ENCODE results near the gene LTA.

LTA gene

DNA sequence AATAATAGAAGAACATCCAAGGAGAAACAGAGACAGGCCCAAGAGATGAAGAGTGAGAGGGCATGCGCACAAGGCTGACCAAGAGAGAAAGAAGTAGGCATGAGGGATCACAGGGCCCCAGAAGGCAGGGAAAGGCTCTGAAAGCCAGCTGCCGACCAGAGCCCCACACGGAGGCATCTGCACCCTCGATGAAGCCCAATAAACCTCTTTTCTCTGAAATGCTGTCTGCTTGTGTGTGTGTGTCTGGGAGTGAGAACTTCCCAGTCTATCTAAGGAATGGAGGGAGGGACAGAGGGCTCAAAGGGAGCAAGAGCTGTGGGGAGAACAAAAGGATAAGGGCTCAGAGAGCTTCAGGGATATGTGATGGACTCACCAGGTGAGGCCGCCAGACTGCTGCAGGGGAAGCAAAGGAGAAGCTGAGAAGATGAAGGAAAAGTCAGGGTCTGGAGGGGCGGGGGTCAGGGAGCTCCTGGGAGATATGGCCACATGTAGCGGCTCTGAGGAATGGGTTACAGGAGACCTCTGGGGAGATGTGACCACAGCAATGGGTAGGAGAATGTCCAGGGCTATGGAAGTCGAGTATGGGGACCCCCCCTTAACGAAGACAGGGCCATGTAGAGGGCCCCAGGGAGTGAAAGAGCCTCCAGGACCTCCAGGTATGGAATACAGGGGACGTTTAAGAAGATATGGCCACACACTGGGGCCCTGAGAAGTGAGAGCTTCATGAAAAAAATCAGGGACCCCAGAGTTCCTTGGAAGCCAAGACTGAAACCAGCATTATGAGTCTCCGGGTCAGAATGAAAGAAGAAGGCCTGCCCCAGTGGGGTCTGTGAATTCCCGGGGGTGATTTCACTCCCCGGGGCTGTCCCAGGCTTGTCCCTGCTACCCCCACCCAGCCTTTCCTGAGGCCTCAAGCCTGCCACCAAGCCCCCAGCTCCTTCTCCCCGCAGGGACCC is 2.3 kb downstream of the LTA start:
- DNase-seq, result no peak

- no peak for DNase-seq
Measured at GRCh38 chr6:31575335-31575901, 3.3 kb downstream of the LTA start, which contains the start of gene TNF. TNF (plus strand) TSS chr6:31575565; CDS start chr6:31575742, 177 bp downstream.

- no peak for DNase-seq
Measured at GRCh38 chr6:31575952-31576685, 4.0 kb downstream of the LTA start.

DNA sequence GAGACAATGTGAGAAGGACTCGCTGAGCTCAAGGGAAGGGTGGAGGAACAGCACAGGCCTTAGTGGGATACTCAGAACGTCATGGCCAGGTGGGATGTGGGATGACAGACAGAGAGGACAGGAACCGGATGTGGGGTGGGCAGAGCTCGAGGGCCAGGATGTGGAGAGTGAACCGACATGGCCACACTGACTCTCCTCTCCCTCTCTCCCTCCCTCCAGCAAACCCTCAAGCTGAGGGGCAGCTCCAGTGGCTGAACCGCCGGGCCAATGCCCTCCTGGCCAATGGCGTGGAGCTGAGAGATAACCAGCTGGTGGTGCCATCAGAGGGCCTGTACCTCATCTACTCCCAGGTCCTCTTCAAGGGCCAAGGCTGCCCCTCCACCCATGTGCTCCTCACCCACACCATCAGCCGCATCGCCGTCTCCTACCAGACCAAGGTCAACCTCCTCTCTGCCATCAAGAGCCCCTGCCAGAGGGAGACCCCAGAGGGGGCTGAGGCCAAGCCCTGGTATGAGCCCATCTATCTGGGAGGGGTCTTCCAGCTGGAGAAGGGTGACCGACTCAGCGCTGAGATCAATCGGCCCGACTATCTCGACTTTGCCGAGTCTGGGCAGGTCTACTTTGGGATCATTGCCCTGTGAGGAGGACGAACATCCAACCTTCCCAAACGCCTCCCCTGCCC is 4.9 kb downstream of the LTA start:
- DNase-seq, result no peak

DNA sequence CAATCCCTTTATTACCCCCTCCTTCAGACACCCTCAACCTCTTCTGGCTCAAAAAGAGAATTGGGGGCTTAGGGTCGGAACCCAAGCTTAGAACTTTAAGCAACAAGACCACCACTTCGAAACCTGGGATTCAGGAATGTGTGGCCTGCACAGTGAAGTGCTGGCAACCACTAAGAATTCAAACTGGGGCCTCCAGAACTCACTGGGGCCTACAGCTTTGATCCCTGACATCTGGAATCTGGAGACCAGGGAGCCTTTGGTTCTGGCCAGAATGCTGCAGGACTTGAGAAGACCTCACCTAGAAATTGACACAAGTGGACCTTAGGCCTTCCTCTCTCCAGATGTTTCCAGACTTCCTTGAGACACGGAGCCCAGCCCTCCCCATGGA is 5.5 kb downstream of the LTA start:
- no peak for DNase-seq

DNA sequence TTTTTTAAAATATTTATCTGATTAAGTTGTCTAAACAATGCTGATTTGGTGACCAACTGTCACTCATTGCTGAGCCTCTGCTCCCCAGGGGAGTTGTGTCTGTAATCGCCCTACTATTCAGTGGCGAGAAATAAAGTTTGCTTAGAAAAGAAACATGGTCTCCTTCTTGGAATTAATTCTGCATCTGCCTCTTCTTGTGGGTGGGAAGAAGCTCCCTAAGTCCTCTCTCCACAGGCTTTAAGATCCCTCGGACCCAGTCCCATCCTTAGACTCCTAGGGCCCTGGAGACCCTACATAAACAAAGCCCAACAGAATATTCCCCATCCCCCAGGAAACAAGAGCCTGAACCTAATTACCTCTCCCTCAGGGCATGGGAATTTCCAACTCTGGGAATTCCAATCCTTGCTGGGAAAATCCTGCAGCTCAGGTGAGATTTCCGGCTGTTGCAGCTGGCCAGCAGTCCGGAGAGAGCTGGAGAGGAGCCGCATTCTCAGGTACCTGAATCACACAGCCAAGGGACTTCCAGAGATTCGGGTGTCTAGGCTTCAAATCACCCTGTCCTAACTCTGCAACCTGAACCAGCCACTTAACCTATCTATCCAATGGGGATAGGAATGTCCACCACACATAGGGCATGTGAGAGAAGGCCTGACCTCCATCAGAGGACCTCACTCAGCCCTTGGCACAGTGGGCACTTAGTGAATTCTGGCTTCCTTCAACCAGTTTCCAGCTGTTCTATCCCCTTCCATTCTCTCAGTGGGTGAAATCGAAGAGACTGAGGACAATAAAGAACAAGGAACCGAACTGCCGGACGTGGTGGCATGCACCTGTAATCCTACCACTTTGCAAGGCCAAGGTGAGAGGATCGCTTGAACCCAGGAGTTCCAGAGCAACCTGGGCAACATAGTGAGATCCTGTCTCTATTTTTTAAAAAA is 6.4 kb downstream of the LTA start:
- no peak for DNase-seq

GRCh38 chr6:31579119-31579505 is 7.0 kb downstream of the LTA start:
- DNase-seq, result no peak

GRCh38 chr6:31579546-31580437 is 7.7 kb downstream of the LTA start:
- no peak for DNase-seq

GRCh38 chr6:31580438-31580740 is 8.3 kb downstream of the LTA start:
- DNase-seq, result no peak

- peak; percentile 51 for DNase-seq
Measured at GRCh38 chr6:31580807-31581433, 8.8 kb downstream of the LTA start.

- DNase-seq, result peak; percentile 40
Measured at GRCh38 chr6:31581434-31582229, 9.5 kb downstream of the LTA start.

DNA sequence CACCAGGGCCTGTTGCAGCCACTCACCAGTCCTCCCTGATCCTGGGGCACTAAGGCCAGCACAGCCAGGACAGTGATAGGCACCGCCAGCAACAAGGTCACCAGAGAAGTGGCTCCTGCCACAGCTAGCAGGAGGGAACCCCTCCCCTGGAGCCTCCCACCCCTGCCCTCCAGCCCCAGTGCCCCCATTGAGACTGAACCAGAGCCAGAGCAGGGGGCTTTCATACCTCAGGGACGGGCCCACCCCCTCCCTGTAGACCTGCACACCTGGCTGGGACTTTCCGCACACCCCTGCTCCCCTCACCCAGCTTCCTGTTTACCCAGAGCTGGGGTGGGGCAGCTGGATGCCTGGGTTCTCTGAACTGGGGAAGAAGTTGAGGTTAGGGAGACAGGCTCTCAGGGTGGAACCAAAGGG is 10.1 kb downstream of the LTA start, which contains the start of gene LTB:
LTB (minus strand) TSS at position 195 of the 414 bp plus-strand sequence; CDS start at position 188, 7 bp downstream.
- DNase-seq, result no peak

DNA sequence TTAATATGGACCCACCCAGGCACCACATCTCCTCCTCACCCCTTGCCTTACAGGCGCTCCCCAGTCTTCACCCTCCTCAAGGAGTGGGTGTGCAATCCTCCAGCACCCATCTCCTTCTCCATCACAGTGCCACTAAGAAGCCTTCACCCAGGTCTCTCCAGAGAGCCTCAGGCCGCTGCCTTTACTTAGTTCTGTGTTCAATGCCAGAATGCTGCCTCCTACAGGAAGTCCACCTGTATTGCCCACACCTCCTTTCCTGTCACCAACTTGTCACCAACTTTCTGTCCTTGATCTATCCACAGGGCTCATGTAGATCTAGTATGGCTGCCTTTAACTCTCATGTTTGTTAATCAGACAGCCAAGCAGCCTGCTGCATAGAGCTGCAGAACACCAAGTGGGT is 13.4 kb downstream of the LTA start:
- DNase-seq, result peak; percentile 90

DNA sequence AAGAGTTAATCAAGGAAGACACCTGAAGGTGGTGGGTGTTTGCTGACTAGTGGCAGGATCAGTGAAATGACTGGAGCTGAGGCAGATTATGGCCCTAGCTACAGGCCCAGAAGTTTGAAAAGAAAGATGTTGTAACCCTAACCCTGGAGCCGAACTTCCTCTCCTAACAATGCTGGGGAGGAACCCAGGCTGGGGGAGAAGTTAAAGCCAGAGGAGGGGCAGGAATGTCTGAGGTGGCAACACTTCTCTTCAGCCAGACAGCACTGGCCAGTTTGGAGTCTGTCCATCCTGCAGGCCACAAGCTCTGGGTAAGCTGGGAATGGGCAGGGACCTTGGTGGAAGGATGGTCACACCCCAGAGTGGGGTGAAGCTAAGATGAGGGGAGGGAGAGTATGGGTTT is 13.9 kb downstream of the LTA start, which contains the start of gene LST1:
LST1 (plus strand) TSS at position 270 of the 400 bp plus-strand sequence. CDS start 1,023 bp downstream, outside the sequence.
- DNase-seq, result peak; percentile 90

- peak; percentile 90 for DNase-seq
Measured at GRCh38 chr6:31586599-31587281, 14.7 kb downstream of the LTA start.

DNA sequence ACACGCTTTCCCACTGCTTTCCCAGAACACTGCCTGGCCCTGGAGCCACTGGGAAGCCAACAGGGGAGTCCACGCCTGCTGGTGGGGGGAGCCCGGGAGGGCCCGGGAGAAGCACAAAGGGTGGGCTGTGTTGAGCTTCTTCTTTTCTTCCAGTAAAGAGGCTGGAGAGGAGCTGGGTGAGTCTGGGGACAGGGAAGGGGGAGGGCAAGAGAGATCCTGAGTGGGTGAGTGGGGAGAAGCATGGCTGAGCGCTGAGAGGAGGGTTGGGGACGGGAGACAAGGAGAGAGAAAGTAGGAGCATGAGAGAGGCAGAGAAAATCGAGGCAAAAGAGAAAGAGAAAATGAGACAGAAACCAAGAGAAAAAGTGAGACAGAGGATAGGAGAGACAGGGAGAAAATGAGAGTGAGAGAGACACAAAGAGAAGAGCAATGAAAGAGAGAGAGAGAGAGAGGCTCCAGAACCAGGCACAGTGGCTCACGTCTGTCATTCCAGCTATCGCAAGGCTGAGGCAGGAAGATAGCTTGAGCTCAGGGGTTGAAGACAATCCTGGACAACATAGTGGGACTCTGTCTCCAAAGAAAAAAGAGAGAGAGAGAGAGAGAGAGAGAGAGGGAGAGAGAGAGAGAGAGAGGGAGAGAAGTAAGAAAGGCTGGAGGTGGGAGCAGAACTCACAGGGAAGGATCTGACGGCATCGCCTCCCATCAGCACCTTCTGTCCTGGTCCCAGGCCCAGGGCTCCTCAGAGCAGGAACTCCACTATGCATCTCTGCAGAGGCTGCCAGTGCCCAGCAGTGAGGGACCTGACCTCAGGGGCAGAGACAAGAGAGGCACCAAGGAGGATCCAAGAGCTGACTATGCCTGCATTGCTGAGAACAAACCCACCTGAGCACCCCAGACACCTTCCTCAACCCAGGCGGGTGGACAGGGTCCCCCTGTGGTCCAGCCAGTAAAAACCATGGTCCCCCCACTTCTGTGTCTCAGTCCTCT is 16.0 kb downstream of the LTA start:
- DNase-seq, result no peak

Data from KG1 (cell line).